Left lung (tissue), 10 donors: Measurements from ENCODE around the gene RBM20. TPM values are rescaled to one million over a fixed set of nuclear protein-coding genes. Genes with fewer than 3 reads are reported as not detected.

ENCODE experiments used
- ATAC-seq: fragments of 200-7000 bp; cut with Tn5 transposase; one replicate; pipeline ENCODE4 v1.9.1; 2020; ENCODE audit warnings: moderate library complexity
- DNase-seq, 4 donors: peaks; one replicate each; pipeline ENCODE4 v3.0.0-alpha.2; 2013 to 2020
- H3K27ac ChIP-seq, 2 donors: fragments of 200-600 bp; sonication (generic) in 1 of 2; one replicate each; pipeline versions ENCODE4 v1.5.0 to v1.8.0; 2020 to 2021
- H3K27me3 ChIP-seq, 2 donors: fragments of 200-600 bp; sonication (generic) in 1 of 2; one replicate each; pipeline versions ENCODE4 v1.5.0 to v1.8.0; 2020 to 2021
- H3K36me3 ChIP-seq, 2 donors: fragments of 200-600 bp; sonication (generic) in 1 of 2; one replicate each; pipeline versions ENCODE4 v1.5.0 to v1.8.0; 2020 to 2021
- H3K4me1 ChIP-seq, 2 donors: fragments of 200-600 bp; one replicate each; pipeline ENCODE4 v1.8.0; 2021
- H3K4me3 ChIP-seq, 2 donors: fragments of 200-600 bp; sonication (generic) in 1 of 2; one replicate each; pipeline versions ENCODE4 v1.5.0 to v1.8.0; 2020 to 2021; ENCODE audit warnings: mild to moderate bottlenecking in 1 of 2
- H3K9me3 ChIP-seq, 2 donors: fragments of 200-600 bp; sonication (generic) in 1 of 2; one replicate each; pipeline versions ENCODE4 v1.5.0 to v1.8.0; 2020 to 2021
- intact Hi-C, 2 donors: fragments of 100-400 bp; cut with DNase I; formaldehyde crosslinking; loops; one replicate each; pipeline versions ENCODE4 v1.11.2 to v1.14.2; 2022
- polyA plus RNA-seq, 6 donors: library from polyadenylated mRNA; unstranded; fragments of 120-200 nt; gene quantifications; one replicate each; pipeline ENCODE4 v1.2.1, GENCODE V29; 2013; ENCODE audit not compliant: insufficient read length in 6 of 6
- total RNA-seq, 2 donors: library from RNA; stranded (reverse); fragmentation: NEBNext Ultra II Directional; extraction: Animal tissue kit (Norgen Biotek cat#: 25700); gene quantifications; one replicate each; pipeline ENCODE4 v1.2.1, GENCODE V29; 2021
- TF ChIP-seq, protein P1 (sequence below), 2 donors: fragments of 200-600 bp; sonication (generic) in 1 of 2; IDR thresholded peaks; one replicate each; pipeline versions ENCODE4 v1.5.0 to v1.8.0; 2021; ENCODE audit warnings: antibody characterized with exemption in 2 of 2
- donor health status: DM: no; HTN: yes; CAD: no.
- donor health status: DM: no; HTN: no; CAD: no.

Gene RBM20
- total and polyA plus RNA-seq, 8 donors, result 0.55 to 1.8 (median 1.1) TPM

- intact Hi-C loops, result no loop called here
- ATAC-seq (no peak), DNase-seq (no peak)
- no peaks in the 10 kb centered on the region for H3K36me3 ChIP-seq
- H3K27me3 ChIP-seq, result peaks cover 0 to 10% of the 10 kb centered on the region in 2 donors
- TF ChIP-seq, protein P1, sequence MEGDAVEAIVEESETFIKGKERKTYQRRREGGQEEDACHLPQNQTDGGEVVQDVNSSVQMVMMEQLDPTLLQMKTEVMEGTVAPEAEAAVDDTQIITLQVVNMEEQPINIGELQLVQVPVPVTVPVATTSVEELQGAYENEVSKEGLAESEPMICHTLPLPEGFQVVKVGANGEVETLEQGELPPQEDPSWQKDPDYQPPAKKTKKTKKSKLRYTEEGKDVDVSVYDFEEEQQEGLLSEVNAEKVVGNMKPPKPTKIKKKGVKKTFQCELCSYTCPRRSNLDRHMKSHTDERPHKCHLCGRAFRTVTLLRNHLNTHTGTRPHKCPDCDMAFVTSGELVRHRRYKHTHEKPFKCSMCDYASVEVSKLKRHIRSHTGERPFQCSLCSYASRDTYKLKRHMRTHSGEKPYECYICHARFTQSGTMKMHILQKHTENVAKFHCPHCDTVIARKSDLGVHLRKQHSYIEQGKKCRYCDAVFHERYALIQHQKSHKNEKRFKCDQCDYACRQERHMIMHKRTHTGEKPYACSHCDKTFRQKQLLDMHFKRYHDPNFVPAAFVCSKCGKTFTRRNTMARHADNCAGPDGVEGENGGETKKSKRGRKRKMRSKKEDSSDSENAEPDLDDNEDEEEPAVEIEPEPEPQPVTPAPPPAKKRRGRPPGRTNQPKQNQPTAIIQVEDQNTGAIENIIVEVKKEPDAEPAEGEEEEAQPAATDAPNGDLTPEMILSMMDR (IDR thresholded peaks at IDR 0.05), result no peak
- no peak overlapping the region for H3K27ac ChIP-seq
- no peak overlapping the region for H3K4me3 ChIP-seq
- peaks cover 9 to 10% of the 10 kb centered on the region in 2 donors for H3K4me1 ChIP-seq
- no peaks in the 10 kb centered on the region for H3K9me3 ChIP-seq
These were observed 154.2 kb downstream of the RBM20 start for GRCh38 chr10:110798340-110798739.

DNA sequence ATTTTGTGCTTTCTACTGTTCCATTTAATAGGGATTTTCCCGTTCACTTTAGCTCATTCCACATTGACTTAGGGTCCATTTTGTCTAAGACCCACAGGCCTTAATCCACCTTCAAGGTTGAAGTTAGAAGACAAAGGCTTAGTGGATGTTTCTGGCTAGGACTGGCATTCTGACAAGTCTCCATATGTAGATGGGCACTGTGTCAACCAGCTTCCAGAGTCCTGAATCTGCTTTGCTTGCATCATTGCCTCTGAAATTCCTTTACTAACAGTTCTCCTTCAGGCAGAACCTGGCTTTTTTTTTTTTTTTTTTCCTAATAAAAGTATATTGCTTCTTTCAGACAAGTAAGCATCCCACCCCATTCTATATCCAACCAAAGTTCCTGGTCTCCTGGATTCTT is 158.0 kb downstream of the RBM20 start:
- H3K36me3 ChIP-seq, result no peaks in the 10 kb centered on the region
- intact Hi-C loops, result loop anchor here in 1 of 2 donors (10.0 kb wide), 2 partner anchors 63 to 93 kb away; no protein-coding TSS in a partner anchor
- peak overlapping the region in 1 of 2 donors; percentile 7 for H3K27ac ChIP-seq
- H3K9me3 ChIP-seq, result no peaks in the 10 kb centered on the region
- ATAC-seq (no peak), DNase-seq (no peak)
- H3K4me1 ChIP-seq, result peaks cover 10 to 20% of the 10 kb centered on the region in 2 donors
- TF ChIP-seq, protein P1 (IDR thresholded peaks at IDR 0.05), result no peak
- H3K4me3 ChIP-seq, result no peak overlapping the region
- H3K27me3 ChIP-seq, result peaks cover 0 to 10% of the 10 kb centered on the region in 2 donors

- Histone ChIP-seq H3K9me3 (no peaks in the 10 kb centered on the region), H3K27me3 (peaks cover 0 to 12% of the 10 kb centered on the region in 2 donors), H3K4me1 (peaks cover 10 to 20% of the 10 kb centered on the region in 2 donors), H3K27ac (peak overlapping the region in 1 of 2 donors; percentile 7), H3K36me3 (no peaks in the 10 kb centered on the region), H3K4me3 (no peak overlapping the region)
- intact Hi-C loops, result loop anchor here in 1 of 2 donors (10.0 kb wide), 2 partner anchors 62 to 92 kb away; no protein-coding TSS in a partner anchor
- DNase-seq (peak in 3 of 4 donors; percentile 31 to 83 (median 52)), ATAC-seq (peak; percentile 83)
- TF ChIP-seq, protein P1 (IDR thresholded peaks at IDR 0.05), result no peak
These were observed 158.6 kb downstream of the RBM20 start for GRCh38 chr10:110802551-110803238.

DNA sequence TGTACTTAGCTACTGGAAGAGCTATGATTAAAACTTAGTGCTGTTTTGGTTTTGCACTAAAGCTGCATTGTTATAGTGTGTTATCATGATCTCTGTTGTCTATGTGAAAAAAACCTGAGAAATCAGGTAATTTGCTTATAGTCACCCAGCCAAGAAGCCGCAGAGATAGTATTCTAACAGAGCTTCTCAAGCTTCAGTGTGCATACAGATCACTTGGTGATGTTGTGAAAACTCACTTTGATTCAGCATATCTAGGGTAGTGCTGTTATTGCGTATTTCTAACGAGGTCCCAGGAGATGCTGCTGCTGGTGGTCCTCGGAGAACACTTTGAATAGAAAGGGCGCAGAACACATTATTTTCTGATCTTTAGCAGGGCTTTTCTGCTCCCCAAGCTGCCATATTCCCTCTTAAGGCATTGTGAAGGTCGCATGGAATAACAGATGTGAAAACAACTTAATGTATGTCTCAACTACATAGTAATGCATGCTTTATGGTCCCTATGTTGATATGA is 159.2 kb downstream of the RBM20 start:
- no peak for DNase-seq
- Histone ChIP-seq H3K9me3 (no peaks in the 10 kb centered on the region), H3K27ac (no peak overlapping the region), H3K4me3 (no peak overlapping the region), H3K27me3 (peaks cover 0 to 14% of the 10 kb centered on the region in 2 donors), H3K4me1 (peaks cover 10 to 20% of the 10 kb centered on the region in 2 donors), H3K36me3 (no peaks in the 10 kb centered on the region)
- TF ChIP-seq, protein P1 (IDR thresholded peaks at IDR 0.05), result no peak
- intact Hi-C loops, result loop anchor here in 1 of 2 donors (10.0 kb wide), 2 partner anchors 62 to 92 kb away; no protein-coding TSS in a partner anchor
- ATAC-seq, result no peak

- TF ChIP-seq, protein P1 (IDR thresholded peaks at IDR 0.05), result peak; percentile 51 to 61
- no peak overlapping the region for H3K4me3 ChIP-seq
- peaks cover 0 to 14% of the 10 kb centered on the region in 2 donors for H3K27me3 ChIP-seq
- H3K4me1 ChIP-seq, result peaks cover 10 to 20% of the 10 kb centered on the region in 2 donors
- ATAC-seq (peak; percentile 91), DNase-seq (peak in 2 of 4 donors; percentile 56 to 63)
- no peaks in the 10 kb centered on the region for H3K9me3 ChIP-seq
- no peaks in the 10 kb centered on the region for H3K36me3 ChIP-seq
- H3K27ac ChIP-seq, result no peak overlapping the region
- intact Hi-C loops, result loop anchor here in 1 of 2 donors (10.0 kb wide), 2 partner anchors 61 to 91 kb away; no protein-coding TSS in a partner anchor
These were observed 159.7 kb downstream of the RBM20 start for GRCh38 chr10:110803830-110804338.
